GM18511 (cell line): ENCODE data around the gene PPP1R9A.

ENCODE experiments used
- ATAC-seq: cut with Tn5 transposase; IDR thresholded peaks from one replicate; pipeline ENCODE4 v1.9.1; 2021; ENCODE audit warnings: mild to moderate bottlenecking, moderate library complexity; ENCODE audit not compliant: unreplicated experiment

The PPP1R9A gene

GRCh38 chr7:95342642-95343307, 435.4 kb downstream of the PPP1R9A start:
- ATAC-seq: no peak
